Smooth muscle cell (in vitro differentiated cells): ENCODE measurements around the gene JAZF1. TPM values are rescaled to one million over a fixed set of nuclear protein-coding genes. Genes with fewer than 3 reads are reported as not detected.

ENCODE experiments used
- DNase-seq: peaks from one replicate; lab custom pipeline; 2025; ENCODE audit not compliant: unreplicated experiment; lab: John Stamatoyannopoulos, UW
- H2AFZ ChIP-seq: fragments of 200-600 bp; sonication (generic); 2 replicates; pipeline ENCODE4 v1.6.0; 2016; ENCODE audit warnings: antibody characterized with exemption, low read depth, mild to moderate bottlenecking
- H3F3A ChIP-seq: fragments of 200-600 bp; sonication (generic); 2 replicates; pipeline ENCODE4 v1.6.0; 2017; ENCODE audit warnings: antibody characterized with exemption, low read depth
- H3K27ac ChIP-seq: fragments of 200-600 bp; sonication (generic); 2 replicates; pipeline ENCODE4 v1.5.1; 2016; ENCODE audit warnings: low read depth, mild to moderate bottlenecking
- H3K27me3 ChIP-seq: fragments of 200-600 bp; sonication (generic); 2 replicates; pipeline ENCODE4 v1.6.1; 2016; ENCODE audit warnings: low read depth, mild to moderate bottlenecking
- H3K36me3 ChIP-seq: fragments of 200-600 bp; sonication (generic); 2 replicates; pipeline ENCODE4 v1.5.1; 2016; ENCODE audit warnings: low read depth
- H3K4me1 ChIP-seq: fragments of 200-600 bp; sonication (generic); 2 replicates; pipeline ENCODE4 v1.5.1; 2016; ENCODE audit warnings: low read depth
- H3K4me2 ChIP-seq: fragments of 200-600 bp; sonication (generic); 2 replicates; pipeline ENCODE4 v1.6.0; 2016; ENCODE audit warnings: mild to moderate bottlenecking
- H3K4me3 ChIP-seq: fragments of 200-600 bp; sonication (generic); 2 replicates; pipeline ENCODE4 v1.5.1; 2016; ENCODE audit warnings: mild to moderate bottlenecking
- H3K79me2 ChIP-seq: fragments of 200-600 bp; sonication (generic); 2 replicates; pipeline ENCODE4 v1.6.0; 2016; ENCODE audit warnings: low read depth, mild to moderate bottlenecking
- H3K9ac ChIP-seq: fragments of 200-600 bp; sonication (generic); 2 replicates; pipeline ENCODE4 v1.6.0; 2016; ENCODE audit warnings: low read depth
- H3K9me3 ChIP-seq: fragments of 200-600 bp; sonication (generic); replicated peaks from 2 replicates; pipeline ENCODE4 v1.5.1; 2016; ENCODE audit warnings: low read depth
- H4K20me1 ChIP-seq: fragments of 200-600 bp; sonication (generic); 2 replicates; pipeline ENCODE4 v1.6.0; 2016; ENCODE audit warnings: low read depth
- WGBS: methylation state at CpG from one replicate; pipeline ENCODE4 v1.1.7; 2016; ENCODE audit warnings: low lambda C conversion rate; 5-methylcytosine and 5-hydroxymethylcytosine counted together
- polyA plus RNA-seq: library from polyadenylated mRNA; unstranded; fragments of >200 nt; fragmentation: Nextera tagmentation; extraction: Ambion mirVana; gene quantifications from 2 replicates; pipeline ENCODE4 v1.2.1, GENCODE V29; 2016
- total RNA-seq: library from RNA; depleted of rRNA; stranded (reverse); fragments of >200 nt; gene quantifications from 2 replicates; pipeline ENCODE4 v1.2.3, GENCODE V29; 2014
- TF ChIP-seq, protein P1 (sequence below): fragments of 200-600 bp; sonication (generic); IDR thresholded peaks from 2 replicates; pipeline ENCODE4 v1.5.1; 2017; ENCODE audit warnings: borderline replicate concordance, mild to moderate bottlenecking, antibody characterized with exemption; ENCODE audit not compliant: insufficient read depth, poor library complexity, severe bottlenecking

The JAZF1 gene
- total and polyA plus RNA-seq, 2 experiments from 2014 or later: 17.4 to 18.0 TPM

DNA sequence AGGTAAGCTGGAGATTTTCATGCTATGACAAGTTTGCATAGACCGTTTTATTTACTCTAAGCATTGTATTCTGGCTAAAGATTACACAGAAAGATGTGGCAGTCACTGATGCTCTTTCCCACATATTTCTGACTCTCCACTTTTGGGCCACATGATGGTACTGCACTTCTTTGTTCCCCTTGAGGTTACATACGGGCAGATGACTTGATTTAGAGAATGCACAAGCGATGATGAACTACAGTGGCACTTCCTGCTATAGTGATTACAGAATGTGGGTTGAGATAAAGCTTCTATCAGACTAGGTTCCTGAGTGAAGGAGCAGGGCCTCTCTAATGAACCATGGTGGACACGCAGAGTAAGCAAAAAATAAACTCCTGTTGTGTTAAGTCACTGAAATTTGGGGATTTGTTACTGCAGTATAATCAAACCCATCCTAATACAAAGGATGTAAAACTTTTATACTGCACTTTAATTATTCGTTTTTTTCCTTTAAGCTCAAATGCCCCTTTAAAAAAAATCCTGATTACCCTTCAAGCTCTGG, 262.8 kb downstream of the JAZF1 start:
- Histone ChIP-seq H3K9me3 (no peaks in the 10 kb centered on the region), H2AFZ (no peak overlapping the region), H3K9ac (no peak overlapping the region), H3K4me1 (peaks cover 27% of the 10 kb centered on the region), H3K27me3 (no peaks in the 10 kb centered on the region), H3K4me3 (no peak overlapping the region), H4K20me1 (no peaks in the 10 kb centered on the region), H3K4me2 (peak overlapping the region; percentile 28), H3K79me2 (peaks cover 12% of the 10 kb centered on the region), H3K36me3 (no peaks in the 10 kb centered on the region), H3F3A (peaks cover 3% of the 10 kb centered on the region), H3K27ac (no peak overlapping the region)
- WGBS: 50% methylated on average over 5 of the region's 5 CpGs
- TF ChIP-seq, protein P1, sequence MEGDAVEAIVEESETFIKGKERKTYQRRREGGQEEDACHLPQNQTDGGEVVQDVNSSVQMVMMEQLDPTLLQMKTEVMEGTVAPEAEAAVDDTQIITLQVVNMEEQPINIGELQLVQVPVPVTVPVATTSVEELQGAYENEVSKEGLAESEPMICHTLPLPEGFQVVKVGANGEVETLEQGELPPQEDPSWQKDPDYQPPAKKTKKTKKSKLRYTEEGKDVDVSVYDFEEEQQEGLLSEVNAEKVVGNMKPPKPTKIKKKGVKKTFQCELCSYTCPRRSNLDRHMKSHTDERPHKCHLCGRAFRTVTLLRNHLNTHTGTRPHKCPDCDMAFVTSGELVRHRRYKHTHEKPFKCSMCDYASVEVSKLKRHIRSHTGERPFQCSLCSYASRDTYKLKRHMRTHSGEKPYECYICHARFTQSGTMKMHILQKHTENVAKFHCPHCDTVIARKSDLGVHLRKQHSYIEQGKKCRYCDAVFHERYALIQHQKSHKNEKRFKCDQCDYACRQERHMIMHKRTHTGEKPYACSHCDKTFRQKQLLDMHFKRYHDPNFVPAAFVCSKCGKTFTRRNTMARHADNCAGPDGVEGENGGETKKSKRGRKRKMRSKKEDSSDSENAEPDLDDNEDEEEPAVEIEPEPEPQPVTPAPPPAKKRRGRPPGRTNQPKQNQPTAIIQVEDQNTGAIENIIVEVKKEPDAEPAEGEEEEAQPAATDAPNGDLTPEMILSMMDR: no peak
- no peak for DNase-seq

DNA sequence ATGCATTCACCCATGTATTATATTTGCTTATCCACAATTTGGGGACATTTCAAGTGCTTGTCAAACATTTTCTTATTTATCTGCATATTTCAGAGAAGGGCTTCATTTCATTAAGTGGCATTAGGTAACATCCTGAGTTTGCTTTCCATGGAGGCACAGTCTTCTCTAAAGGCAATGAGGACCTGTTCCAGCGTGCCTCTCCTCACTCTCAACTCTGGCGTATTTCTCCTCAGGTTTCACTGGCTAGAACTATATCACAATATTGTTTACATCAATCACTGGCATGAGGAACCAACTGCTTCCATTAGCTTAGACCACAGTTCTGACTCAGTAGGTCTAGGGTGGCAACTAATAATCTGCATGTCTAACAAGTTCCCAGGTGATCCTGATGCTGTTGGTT, 263.5 kb downstream of the JAZF1 start:
- Histone ChIP-seq H3K4me2 (no peak overlapping the region), H4K20me1 (no peaks in the 10 kb centered on the region), H3K4me1 (peaks cover 26% of the 10 kb centered on the region), H3K36me3 (no peaks in the 10 kb centered on the region), H3K4me3 (no peak overlapping the region), H3F3A (no peaks in the 10 kb centered on the region), H3K9ac (no peak overlapping the region), H3K9me3 (no peaks in the 10 kb centered on the region), H3K27me3 (no peaks in the 10 kb centered on the region), H2AFZ (no peak overlapping the region), H3K79me2 (peaks cover 12% of the 10 kb centered on the region), H3K27ac (no peak overlapping the region)
- no peak for DNase-seq
- TF ChIP-seq, protein P1: no peak
- 96% methylated on average over 2 of the region's 2 CpGs for WGBS

DNA sequence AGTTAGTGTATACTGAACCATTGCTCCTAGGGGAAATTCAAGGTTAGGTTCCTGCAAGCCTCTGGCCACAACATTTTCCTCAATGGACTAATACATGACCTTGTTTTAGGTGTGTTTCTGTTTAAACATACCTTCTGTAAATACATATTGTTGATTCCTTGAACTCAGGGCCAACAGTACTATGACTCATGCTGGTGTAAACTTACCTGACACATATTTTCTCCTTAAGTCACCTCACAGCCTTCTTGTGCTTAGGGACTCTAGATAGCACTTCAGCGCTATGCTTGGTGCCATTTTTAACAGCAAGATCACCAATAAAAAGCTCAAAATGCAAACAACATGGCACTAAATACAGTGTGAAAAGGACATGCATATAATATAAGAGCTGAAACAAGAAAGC, 264.2 kb downstream of the JAZF1 start:
- Histone ChIP-seq H3F3A (no peaks in the 10 kb centered on the region), H3K9ac (no peak overlapping the region), H3K79me2 (peaks cover 12% of the 10 kb centered on the region), H3K36me3 (no peaks in the 10 kb centered on the region), H3K9me3 (no peaks in the 10 kb centered on the region), H3K4me2 (no peak overlapping the region), H3K4me1 (peaks cover 32% of the 10 kb centered on the region), H3K27ac (no peak overlapping the region), H2AFZ (no peak overlapping the region), H3K27me3 (no peaks in the 10 kb centered on the region), H3K4me3 (no peak overlapping the region), H4K20me1 (peaks cover 2% of the 10 kb centered on the region)
- TF ChIP-seq, protein P1: no peak
- 89% methylated on average over 1 of the region's 1 CpG for WGBS
- DNase-seq: no peak

DNA sequence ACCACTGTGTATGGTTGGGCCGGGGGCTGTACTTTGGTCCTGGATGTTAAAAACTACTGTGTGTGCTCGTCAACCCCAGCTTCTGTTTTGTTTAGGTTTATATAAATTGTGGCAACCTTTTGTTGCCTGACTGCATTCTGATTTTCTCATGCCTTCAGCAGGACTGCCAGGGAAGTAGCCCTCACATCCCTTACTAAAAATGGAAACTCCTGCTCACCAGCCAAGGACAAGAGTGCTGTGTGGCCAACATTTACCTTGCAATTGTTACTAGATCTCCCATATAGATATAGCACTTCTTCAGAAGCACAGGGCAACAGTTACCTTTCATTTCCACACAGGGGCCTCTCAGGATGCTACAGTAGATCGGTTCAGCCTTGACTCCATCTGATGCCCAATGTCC, 266.2 kb downstream of the JAZF1 start:
- Histone ChIP-seq H3K4me3 (no peak overlapping the region), H3K4me1 (peaks cover 36% of the 10 kb centered on the region), H3K27me3 (no peaks in the 10 kb centered on the region), H3K9ac (no peak overlapping the region), H2AFZ (no peak overlapping the region), H3F3A (peaks cover 3% of the 10 kb centered on the region), H4K20me1 (peaks cover 14% of the 10 kb centered on the region), H3K79me2 (peaks cover 9% of the 10 kb centered on the region), H3K27ac (no peak overlapping the region), H3K4me2 (no peak overlapping the region), H3K36me3 (no peaks in the 10 kb centered on the region), H3K9me3 (no peaks in the 10 kb centered on the region)
- WGBS: 85% methylated on average over 3 of the region's 3 CpGs
- TF ChIP-seq, protein P1: no peak
- DNase-seq: no peak
